ENCODE results near the gene ANKRD45.

The ANKRD45 gene

DNA sequence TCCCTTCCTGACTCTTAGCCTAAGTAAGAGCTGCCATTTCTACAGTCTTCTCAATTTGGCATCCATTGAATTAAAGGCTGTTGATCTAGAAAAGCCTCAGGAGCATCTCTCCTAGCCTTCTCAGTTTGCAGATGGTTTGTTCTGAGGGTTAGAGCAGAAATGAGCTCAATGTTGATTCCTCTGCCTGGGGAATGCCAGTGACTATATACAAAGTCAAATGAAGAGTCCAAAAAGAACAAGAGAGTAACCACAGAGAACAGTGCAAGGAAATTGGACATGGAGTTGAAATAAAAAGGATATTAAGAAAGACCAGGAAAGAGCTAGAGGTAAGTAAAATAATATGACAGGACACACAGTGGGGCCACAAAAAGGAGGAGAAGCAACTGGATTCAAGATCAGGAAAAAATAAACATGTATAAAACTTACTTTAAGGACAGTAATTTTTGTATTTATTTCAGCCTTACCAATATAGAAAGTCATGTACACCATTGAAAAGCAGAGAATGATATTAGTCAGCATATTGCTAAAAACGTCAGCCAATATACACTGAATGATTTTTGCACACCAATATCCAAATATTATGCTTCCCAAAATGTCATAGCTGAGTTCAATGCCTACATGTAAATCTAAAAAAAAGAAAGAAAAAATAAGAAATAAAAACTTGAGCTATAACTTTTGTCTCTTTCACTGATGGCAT is 88.1 kb downstream of the ANKRD45 start:
- TF ChIP-seq REST (IDR thresholded peaks at IDR 0.05; ENCODE audit: insufficient read depth in 1 of 2, low read depth in 2 of 2, low read length in 2 of 2) (no peak), TAF1 (IDR thresholded peaks at IDR 0.05; ENCODE audit: borderline replicate concordance, insufficient read depth, low read length) (no peak), SIN3A (IDR thresholded peaks at IDR 0.05; ENCODE audit: borderline replicate concordance, insufficient read depth, low read length) (no peak), FOXP2 (optimal IDR thresholded peaks at IDR 0.05; ENCODE audit: borderline replicate concordance, extremely low read depth, extremely low read length, insufficient read depth) (no peak), POLR2AphosphoS5 (IDR thresholded peaks at IDR 0.05; ENCODE audit: low read depth, low read length) (no peak)

GRCh38 chr1:173580658-173581057 is 89.0 kb downstream of the ANKRD45 start:
- TF ChIP-seq SIN3A (IDR thresholded peaks at IDR 0.05; ENCODE audit: borderline replicate concordance, insufficient read depth, low read length) (no peak), REST (IDR thresholded peaks at IDR 0.05; ENCODE audit: insufficient read depth in 1 of 2, low read depth in 2 of 2, low read length in 2 of 2) (no peak), POLR2AphosphoS5 (IDR thresholded peaks at IDR 0.05; ENCODE audit: low read depth, low read length) (no peak), FOXP2 (optimal IDR thresholded peaks at IDR 0.05; ENCODE audit: borderline replicate concordance, extremely low read depth, extremely low read length, insufficient read depth) (no peak), TAF1 (IDR thresholded peaks at IDR 0.05; ENCODE audit: borderline replicate concordance, insufficient read depth, low read length) (no peak)

- TF ChIP-seq POLR2AphosphoS5 (IDR thresholded peaks at IDR 0.05; ENCODE audit: low read depth, low read length) (no peak), TAF1 (IDR thresholded peaks at IDR 0.05; ENCODE audit: borderline replicate concordance, insufficient read depth, low read length) (no peak)
These were observed 89.6 kb downstream of the ANKRD45 start for GRCh38 chr1:173580071-173580470.

DNA sequence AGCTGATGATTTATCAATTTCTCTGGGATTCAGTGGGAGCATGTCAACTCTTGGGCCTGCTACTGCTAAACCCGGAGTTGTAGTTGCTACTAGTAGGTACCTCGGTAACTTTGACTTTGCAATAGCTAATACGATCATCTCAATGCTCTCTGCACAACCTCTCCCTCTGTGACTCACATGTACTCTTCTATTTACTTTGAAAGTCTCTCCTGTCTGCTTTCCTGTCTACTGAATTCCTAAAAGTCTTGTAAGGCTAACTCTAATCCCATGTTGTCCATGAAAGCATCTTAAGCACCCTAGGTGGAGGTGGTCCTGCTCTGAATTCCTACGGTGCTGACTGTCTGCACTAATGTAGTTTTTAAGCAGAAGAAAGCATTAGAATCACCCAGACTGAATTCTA is 96.1 kb downstream of the ANKRD45 start:
- no peak for TF ChIP-seq TAF1 (IDR thresholded peaks at IDR 0.05; ENCODE audit: borderline replicate concordance, insufficient read depth, low read length)
- no peak for TF ChIP-seq FOXP2 (optimal IDR thresholded peaks at IDR 0.05; ENCODE audit: borderline replicate concordance, extremely low read depth, extremely low read length, insufficient read depth)
- TF ChIP-seq POLR2AphosphoS5 (IDR thresholded peaks at IDR 0.05; ENCODE audit: low read depth, low read length), result no peak
- no peak for TF ChIP-seq SIN3A (IDR thresholded peaks at IDR 0.05; ENCODE audit: borderline replicate concordance, insufficient read depth, low read length)
- no peak for TF ChIP-seq REST (IDR thresholded peaks at IDR 0.05; ENCODE audit: insufficient read depth in 1 of 2, low read depth in 2 of 2, low read length in 2 of 2)

DNA sequence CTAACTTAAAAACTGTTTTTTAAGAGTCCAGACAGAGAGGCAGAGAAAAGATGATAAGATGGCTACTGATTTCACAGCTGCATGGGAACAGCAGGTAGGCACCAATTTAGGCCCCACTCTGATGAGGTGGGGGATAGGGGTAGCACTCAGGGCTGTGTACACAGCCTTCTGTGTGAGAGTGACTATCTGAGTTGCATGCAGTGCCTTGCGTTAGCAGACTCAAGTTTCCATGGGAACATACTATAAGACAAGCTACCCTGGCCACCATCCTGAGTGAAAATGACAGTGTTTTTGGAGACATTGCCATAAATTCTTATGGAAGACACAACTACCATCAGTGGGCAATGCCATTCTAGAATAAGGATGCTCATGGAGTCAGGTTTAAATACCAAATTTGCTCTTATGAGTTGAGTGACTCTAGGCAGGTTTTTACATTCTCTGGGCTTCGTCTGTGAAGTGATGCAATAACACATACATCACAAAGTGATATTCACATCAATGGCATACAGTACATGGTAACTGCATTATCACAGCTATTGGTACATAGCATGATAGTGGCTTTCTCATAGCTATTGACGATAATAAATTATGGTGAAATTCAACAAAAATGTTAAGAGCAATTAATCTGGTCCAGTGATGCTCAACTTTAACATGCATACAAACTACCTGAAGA is 97.3 kb downstream of the ANKRD45 start:
- no peak for TF ChIP-seq FOXP2 (optimal IDR thresholded peaks at IDR 0.05; ENCODE audit: borderline replicate concordance, extremely low read depth, extremely low read length, insufficient read depth)
- no peak for TF ChIP-seq REST (IDR thresholded peaks at IDR 0.05; ENCODE audit: insufficient read depth in 1 of 2, low read depth in 2 of 2, low read length in 2 of 2)
- TF ChIP-seq POLR2AphosphoS5 (IDR thresholded peaks at IDR 0.05; ENCODE audit: low read depth, low read length), result no peak
- TF ChIP-seq SIN3A (IDR thresholded peaks at IDR 0.05; ENCODE audit: borderline replicate concordance, insufficient read depth, low read length), result no peak
- no peak for TF ChIP-seq TAF1 (IDR thresholded peaks at IDR 0.05; ENCODE audit: borderline replicate concordance, insufficient read depth, low read length)

All from PFSK-1 (cell line).